GM12872 (cell line): ENCODE results near the gene ZBTB7C.

Experiments used
- CTCF ChIP-seq: IDR thresholded peaks from 3 replicates; pipeline ENCODE4 v1.5.1; 2011; ENCODE audit warnings: low read depth, mild to moderate bottlenecking, low read length, moderate library complexity; ENCODE audit not compliant: insufficient read depth

Gene ZBTB7C

GRCh38 chr18:48385596-48385995, 23.6 kb downstream of the ZBTB7C start:
- TF ChIP-seq CTCF = no peak

- no peak for TF ChIP-seq CTCF
These were observed 32.2 kb downstream of the ZBTB7C start for GRCh38 chr18:48376934-48377333.

- TF ChIP-seq CTCF = no peak
These were observed 32.8 kb downstream of the ZBTB7C start for GRCh38 chr18:48376406-48376805.

GRCh38 chr18:48375150-48375800, 33.9 kb downstream of the ZBTB7C start:
- TF ChIP-seq CTCF = no peak

- no peak for TF ChIP-seq CTCF
These were observed 34.6 kb downstream of the ZBTB7C start for GRCh38 chr18:48374423-48375149.

- no peak for TF ChIP-seq CTCF
These were observed 37.2 kb downstream of the ZBTB7C start for GRCh38 chr18:48371854-48372602.

GRCh38 chr18:48367557-48367956, 41.6 kb downstream of the ZBTB7C start:
- no peak for TF ChIP-seq CTCF
